ENCODE results near the gene KAZN.

DNA sequence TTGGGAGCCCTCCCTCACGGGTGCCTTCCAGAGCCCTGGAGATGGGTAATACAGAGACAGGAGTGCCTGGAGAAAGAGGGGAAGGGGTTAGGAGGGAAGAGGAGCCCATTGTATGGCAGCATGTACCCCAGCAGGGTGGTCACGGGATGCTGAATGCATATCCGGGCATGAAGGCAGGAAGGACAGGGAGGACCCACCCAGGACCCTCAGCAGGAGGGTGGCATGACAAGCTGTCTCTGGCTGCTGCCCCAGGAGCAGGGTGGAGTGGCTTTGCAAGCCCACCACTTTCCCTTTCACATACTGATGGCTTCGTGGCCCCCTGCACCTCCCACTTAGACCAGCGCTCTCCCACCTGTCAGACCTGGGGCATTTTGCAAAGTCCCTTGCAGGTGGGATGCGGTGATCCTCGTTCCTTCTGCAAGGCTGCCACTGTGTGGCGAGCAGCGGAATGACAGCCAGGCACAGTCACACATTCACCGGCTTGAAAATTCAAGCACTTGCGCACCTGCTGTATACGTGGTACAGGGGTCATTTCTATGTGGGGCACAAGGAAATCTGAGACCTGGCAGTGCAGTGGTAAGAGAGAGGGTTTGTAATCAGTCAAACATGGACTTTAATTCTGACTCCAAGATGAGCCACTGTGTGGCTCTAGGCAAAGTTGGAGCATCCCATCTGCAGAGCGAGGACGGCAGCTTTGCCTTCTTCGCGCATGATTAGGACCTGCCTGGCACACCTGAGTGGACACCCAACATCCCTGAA lies 501.8 kb downstream of the KAZN start:
- no peak for TF ChIP-seq ZBTB1 (tag by site-specific recombination; IDR thresholded peaks at IDR 0.05)
- TF ChIP-seq, protein P1, sequence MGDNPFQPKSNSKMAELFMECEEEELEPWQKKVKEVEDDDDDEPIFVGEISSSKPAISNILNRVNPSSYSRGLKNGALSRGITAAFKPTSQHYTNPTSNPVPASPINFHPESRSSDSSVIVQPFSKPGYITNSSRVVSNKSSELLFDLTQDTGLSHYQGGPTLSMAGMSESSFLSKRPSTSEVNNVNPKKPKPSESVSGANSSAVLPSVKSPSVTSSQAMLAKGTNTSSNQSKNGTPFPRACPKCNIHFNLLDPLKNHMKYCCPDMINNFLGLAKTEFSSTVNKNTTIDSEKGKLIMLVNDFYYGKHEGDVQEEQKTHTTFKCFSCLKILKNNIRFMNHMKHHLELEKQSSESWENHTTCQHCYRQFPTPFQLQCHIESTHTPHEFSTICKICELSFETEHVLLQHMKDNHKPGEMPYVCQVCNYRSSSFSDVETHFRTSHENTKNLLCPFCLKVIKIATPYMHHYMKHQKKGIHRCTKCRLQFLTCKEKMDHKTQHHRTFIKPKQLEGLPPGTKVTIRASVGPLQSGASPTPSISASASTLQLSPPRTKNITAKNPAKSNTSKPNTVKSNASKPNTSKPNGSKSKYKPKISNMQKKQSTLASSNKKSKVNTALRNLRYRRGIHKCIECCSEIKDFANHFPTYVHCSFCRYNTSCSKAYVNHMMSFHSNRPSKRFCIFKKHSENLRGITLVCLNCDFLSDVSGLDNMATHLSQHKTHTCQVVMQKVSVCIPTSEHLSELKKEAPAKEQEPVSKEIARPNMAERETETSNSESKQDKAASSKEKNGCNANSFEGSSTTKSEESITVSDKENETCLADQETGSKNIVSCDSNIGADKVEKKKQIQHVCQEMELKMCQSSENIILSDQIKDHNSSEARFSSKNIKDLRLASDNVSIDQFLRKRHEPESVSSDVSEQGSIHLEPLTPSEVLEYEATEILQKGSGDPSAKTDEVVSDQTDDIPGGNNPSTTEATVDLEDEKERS (tag by site-specific recombination; IDR thresholded peaks at IDR 0.05) = no peak
- TF ChIP-seq, protein P2, sequence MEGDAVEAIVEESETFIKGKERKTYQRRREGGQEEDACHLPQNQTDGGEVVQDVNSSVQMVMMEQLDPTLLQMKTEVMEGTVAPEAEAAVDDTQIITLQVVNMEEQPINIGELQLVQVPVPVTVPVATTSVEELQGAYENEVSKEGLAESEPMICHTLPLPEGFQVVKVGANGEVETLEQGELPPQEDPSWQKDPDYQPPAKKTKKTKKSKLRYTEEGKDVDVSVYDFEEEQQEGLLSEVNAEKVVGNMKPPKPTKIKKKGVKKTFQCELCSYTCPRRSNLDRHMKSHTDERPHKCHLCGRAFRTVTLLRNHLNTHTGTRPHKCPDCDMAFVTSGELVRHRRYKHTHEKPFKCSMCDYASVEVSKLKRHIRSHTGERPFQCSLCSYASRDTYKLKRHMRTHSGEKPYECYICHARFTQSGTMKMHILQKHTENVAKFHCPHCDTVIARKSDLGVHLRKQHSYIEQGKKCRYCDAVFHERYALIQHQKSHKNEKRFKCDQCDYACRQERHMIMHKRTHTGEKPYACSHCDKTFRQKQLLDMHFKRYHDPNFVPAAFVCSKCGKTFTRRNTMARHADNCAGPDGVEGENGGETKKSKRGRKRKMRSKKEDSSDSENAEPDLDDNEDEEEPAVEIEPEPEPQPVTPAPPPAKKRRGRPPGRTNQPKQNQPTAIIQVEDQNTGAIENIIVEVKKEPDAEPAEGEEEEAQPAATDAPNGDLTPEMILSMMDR (tag by site-specific recombination; IDR thresholded peaks at IDR 0.05) = peak; percentile 92
- TF ChIP-seq, protein P3, sequence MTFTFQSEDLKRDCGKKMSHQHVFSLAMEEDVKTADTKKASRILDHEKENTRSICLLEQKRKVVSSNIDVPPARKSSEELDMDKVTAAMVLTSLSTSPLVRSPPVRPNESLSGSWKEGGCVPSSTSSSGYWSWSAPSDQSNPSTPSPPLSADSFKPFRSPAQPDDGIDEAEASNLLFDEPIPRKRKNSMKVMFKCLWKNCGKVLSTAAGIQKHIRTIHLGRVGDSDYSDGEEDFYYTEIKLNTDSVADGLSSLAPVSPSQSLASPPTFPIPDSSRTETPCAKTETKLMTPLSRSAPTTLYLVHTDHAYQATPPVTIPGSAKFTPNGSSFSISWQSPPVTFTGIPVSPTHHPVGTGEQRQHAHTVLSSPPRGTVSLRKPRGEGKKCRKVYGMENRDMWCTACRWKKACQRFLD (tag by site-specific recombination; IDR thresholded peaks at IDR 0.05) = no peak
- TF ChIP-seq, protein P4, sequence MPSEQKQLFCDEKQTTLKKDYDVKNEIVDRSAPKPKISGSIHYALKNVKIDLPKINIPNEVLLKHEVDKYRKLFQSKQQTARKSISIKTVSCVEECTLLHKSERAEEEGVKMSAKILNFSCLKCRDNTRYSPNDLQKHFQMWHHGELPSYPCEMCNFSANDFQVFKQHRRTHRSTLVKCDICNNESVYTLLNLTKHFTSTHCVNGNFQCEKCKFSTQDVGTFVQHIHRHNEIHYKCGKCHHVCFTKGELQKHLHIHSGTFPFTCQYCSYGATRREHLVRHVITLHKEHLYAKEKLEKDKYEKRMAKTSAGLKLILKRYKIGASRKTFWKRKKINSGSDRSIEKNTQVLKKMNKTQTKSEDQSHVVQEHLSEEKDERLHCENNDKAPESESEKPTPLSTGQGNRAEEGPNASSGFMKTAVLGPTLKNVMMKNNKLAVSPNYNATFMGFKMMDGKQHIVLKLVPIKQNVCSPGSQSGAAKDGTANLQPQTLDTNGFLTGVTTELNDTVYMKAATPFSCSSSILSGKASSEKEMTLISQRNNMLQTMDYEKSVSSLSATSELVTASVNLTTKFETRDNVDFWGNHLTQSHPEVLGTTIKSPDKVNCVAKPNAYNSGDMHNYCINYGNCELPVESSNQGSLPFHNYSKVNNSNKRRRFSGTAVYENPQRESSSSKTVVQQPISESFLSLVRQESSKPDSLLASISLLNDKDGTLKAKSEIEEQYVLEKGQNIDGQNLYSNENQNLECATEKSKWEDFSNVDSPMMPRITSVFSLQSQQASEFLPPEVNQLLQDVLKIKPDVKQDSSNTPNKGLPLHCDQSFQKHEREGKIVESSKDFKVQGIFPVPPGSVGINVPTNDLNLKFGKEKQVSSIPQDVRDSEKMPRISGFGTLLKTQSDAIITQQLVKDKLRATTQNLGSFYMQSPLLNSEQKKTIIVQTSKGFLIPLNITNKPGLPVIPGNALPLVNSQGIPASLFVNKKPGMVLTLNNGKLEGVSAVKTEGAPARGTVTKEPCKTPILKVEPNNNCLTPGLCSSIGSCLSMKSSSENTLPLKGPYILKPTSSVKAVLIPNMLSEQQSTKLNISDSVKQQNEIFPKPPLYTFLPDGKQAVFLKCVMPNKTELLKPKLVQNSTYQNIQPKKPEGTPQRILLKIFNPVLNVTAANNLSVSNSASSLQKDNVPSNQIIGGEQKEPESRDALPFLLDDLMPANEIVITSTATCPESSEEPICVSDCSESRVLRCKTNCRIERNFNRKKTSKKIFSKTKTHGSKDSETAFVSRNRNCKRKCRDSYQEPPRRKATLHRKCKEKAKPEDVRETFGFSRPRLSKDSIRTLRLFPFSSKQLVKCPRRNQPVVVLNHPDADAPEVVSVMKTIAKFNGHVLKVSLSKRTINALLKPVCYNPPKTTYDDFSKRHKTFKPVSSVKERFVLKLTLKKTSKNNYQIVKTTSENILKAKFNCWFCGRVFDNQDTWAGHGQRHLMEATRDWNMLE (tag by site-specific recombination; conservative IDR thresholded peaks at IDR 0.05; ENCODE audit: low read depth) = no peak
- no peak for TF ChIP-seq ZNF211 (tag by site-specific recombination; IDR thresholded peaks at IDR 0.05; ENCODE audit: low read depth)
- no peak for TF ChIP-seq KLF7 (tag by site-specific recombination; IDR thresholded peaks at IDR 0.05; ENCODE audit: borderline replicate concordance)

Measured in HEK293 (cell line).